NCI-H69 (cell line): Measurements from ENCODE around the gene ATP2B3.

Source experiments
- DNase-seq: peaks from one replicate; lab custom pipeline; 2025; lab: John Stamatoyannopoulos, UW

ATP2B3 gene

GRCh38 chrX:153568451-153569011, 51.1 kb downstream of the ATP2B3 start:
- DNase-seq, result no peak

DNA sequence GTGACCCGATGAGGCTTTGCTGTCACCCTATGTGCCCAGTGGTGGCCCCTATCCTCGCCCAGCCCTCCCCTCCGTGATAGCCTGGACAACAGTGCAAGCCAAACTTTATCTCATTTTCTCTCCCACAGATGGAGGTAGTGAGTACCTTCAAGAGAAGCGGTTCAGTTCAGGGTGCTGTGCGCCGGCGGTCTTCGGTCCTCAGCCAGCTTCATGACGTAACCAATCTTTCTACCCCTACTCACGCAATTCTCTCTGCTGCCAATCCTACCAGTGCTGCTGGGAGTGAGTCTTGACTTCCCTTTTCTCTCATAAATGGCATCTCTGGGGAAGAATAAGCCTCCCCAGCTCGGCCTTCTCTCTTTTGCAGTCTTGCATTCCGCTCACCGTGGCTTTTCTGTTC, 52.0 kb downstream of the ATP2B3 start:
- DNase-seq, result no peak

DNA sequence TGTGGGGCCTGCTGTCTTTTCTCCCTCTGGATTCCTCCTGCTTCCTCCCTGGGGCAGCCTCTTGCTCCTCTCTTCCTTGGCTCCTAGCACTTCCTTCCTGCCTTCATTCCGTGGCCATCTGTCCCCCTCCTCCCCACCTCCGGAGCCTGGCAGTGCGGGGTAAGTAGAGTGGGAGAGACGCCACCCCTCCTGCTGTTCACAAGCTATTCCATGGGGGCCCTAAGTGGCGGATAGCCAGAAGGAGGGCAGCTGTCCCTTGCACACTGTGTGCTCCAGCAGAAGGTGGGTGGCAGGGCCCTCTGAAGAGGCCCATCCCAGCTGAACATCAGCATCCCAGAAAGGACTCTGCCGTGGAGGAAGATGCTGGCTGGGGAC, 54.1 kb downstream of the ATP2B3 start:
- DNase-seq, result no peak

GRCh38 chrX:153572601-153573000, 55.2 kb downstream of the ATP2B3 start:
- no peak for DNase-seq

GRCh38 chrX:153573984-153574383, 56.5 kb downstream of the ATP2B3 start:
- peak; percentile 31 for DNase-seq

GRCh38 chrX:153576239-153576870, 58.9 kb downstream of the ATP2B3 start:
- peak; percentile 6 for DNase-seq

DNA sequence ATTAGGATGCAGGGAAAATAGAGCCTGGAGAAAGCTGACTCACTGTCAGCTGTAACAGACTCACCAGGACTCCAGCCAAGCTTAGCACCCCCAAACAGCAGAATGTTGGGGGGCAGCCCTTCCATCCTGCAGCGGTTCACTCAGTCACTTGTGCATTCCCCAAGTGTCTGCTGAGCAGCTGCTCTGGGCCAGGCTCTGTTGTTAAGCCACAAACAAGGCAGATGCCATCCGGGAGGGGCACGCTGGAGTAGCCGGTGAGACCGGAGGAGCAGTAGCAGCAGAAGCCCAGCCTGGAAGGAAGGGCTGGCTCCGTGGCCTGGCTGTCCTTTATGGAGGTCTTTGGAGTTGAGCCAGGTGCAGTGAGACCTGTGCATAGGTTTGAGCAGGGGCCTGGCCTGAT, 59.5 kb downstream of the ATP2B3 start:
- no peak for DNase-seq

DNA sequence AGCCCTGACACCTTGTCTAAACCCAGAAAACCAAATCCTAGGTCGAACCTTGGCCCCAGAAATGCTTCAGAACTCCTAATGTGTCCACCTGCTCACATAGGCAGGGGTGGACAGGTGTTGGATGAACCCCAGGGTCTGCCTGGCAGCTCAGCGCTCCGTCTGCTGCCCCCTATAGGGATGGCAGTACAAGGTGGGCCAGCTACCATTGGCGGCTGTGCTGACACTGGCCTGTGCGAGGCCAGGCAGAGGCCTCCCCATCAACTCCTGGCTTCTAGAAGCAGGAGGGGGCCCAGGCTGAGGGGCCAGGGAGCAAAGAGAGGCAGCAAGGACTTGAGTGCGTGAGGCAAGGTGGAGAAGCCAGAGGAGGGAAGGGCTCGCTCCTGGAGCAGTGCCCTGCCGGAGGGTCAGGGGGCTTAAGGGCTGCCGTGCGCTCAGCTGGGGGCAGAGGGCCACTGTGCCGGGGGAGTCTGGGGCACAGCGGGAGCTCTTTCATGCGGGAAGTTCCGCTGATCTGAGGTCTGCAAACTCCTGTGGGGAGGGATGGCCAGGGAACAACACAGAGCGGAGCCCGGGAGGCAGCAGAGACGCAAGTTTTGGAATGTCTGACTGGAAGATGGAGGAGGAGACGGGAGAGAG, 60.9 kb downstream of the ATP2B3 start:
- DNase-seq, result peak; percentile 10

- DNase-seq, result no peak
Measured at GRCh38 chrX:153578889-153579288, 61.4 kb downstream of the ATP2B3 start.

DNA sequence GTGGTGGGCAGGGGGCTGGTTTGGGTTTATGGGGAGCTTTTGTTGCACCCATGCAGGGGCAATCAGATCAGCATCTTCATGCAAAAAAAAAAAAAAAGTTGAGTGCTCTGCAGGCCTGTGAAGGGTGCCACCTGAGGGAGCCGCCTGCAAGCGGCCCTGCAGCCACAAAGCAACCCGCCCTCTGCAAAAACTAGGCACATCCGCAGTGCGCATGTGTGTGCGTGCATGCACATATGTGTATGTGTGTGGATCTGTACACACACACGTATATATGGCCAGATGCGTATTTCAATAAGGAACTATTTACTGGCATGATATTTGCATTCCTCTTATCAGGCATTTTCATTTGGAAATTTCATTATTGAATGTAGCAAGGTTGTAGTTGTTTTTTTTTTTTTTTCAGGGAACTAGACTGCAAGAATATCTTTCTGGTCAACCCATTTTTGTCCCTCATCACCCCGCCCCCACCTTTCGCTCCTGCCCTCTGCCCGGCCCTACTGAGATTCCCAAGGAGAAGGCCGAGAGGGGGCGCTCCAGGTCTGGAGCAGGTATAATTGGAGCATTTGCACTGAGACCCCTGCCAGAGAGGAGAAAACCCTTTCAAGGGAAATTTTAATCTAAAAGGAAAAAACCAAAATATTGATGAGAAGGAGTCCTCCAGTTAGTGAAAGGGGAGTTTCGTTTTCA, 63.4 kb downstream of the ATP2B3 start:
- DNase-seq, result no peak

DNA sequence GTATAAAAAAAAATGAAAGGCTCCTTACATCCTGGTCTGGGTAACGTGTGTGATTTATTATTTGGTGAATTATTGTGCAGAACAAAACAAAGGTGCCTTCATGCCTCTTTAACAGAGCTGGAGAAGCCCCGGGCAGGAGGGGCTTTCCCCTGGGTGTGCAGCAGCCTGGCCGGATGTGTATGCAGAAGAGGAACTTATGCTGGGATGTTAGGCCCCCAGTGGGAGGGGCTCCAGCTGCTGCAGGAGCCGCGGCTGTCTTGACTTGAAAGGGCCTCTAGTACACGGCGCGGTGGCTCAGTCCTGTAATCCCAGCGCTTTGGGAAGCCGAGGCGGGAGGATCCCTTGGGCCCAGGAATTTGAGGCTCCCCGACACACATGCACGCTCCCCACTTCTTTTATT, 65.5 kb downstream of the ATP2B3 start:
- DNase-seq, result peak; percentile 59

DNA sequence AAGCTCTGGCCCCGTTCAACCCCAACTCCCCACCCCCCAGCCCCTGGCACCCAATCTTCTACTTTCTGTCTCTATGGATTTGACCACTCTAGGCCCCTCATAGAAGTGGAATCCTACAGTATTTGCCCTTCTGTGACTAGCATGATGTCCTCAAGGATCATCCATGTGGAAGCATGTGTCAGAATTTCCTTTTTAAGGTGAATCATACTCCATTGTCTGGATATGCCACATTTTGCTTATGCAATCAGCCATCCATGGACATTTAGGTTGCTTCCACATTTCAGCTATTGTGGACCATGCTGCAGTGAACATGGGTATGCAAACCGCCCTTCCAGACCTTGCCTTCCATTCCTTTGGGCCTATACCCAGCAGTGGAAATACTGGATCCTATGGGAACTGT, 66.0 kb downstream of the ATP2B3 start:
- DNase-seq, result no peak

DNA sequence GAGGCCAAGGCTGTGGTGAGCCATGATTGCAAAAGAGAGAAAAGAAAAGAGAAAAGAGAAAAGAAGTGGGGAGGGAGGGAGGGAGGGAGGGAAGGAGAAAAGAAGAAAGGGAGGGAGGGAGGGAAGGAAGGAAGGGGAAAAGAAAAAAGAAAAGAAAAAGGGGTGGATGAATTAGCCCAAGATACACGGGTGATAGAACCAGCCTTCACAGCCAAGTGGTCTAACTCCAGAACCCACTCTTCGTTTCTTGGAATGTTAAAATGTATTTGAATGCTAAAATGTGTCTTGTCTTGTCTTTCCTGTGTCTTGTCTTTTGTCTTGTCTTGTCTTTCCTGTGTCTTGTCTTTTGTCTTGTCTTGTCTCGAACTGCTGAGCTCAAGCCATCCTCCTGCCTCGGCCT, 68.4 kb downstream of the ATP2B3 start:
- DNase-seq, result no peak

GRCh38 chrX:153587342-153587741, 69.9 kb downstream of the ATP2B3 start:
- DNase-seq, result no peak

- DNase-seq, result no peak
Measured at GRCh38 chrX:153588021-153588781, 70.8 kb downstream of the ATP2B3 start.

- DNase-seq, result no peak
Measured at GRCh38 chrX:153588782-153589446, 71.5 kb downstream of the ATP2B3 start.

DNA sequence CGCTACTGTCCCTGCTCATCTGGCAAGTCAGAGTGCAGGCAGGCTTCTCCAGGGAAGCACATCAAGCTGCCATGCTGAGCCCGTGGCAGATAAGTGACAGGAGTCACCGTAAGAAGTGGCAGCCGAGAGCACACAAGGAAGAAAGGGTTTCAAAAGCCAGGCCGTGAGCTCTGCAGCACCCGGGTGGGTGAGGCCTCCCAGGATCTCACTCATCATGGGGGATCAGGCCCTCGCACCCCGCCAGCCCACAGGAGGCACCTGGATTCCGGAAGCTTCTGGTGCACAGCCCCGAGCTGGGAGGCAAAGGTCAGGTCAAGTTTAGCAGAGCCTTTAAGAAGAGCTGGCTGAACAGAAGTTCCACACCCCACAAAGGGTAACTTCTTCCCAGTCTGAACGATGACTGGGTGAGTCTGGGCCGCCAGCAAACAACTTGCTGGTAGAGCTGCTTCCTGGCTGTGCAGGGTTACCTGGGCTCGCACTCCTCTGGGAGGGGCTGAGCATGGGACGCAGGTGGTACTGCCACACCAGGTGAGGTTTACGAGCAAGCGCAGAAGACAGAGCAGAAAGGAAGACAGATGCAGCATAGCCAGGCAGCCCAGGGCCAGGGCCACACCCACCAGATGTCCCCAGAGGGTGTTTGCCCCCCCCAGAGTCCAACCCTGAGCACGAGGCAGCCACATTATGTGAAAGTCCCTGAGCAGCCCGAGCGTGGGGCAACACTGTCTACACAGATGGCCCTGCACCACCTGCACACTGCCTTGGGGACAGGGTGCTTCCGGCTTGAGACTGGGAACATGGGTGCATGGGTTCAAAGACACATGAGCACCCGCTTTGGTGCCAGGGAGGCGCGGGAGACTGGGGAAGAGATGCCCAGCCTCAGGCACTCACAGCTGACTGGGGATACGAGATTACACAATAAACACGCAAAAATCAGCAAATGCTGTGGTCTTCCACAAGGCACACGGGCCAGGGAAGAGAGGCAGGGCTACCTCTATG, 73.8 kb downstream of the ATP2B3 start:
- DNase-seq, result peak; percentile 25

DNA sequence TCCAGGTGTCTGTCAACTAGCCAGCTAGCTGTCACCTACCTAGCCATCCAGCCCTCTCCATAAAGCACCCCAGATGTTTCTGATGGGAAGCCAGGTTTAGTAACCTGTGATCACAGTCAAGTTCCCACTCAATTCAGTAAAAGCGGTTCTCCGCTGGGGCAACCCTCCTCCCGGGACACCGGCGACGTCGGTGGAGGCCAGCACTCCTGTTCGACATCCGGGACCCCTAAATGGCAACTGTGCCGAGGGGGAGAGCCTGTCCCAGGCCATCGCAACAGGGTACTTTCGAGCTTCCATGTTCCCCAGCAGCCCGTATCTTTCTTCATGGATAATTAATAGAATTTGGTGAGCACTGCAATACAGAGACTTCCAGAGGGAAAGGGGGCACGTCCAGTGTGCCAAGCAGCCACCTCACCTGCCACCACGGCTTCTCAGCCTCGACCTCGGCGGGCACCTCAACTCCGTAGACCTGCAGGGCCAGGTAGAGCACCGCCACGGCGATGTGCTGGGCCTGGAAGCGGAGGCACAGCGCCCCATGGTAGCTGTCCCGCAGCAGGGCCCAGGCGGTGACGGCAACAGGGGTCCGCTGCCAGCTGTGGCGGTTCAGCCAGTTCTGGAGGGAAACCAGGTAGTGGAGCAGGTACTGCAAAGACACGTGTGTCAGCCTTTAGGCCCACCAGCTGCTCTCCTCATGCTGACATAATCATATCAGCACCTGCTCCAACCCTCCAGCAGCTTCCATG, 74.8 kb downstream of the ATP2B3 start:
- DNase-seq, result no peak

GRCh38 chrX:153592966-153593688, 75.7 kb downstream of the ATP2B3 start:
- DNase-seq, result peak; percentile 48
